SK-N-SH (cell line): Measurements from ENCODE around the gene SMLR1. TPM values are rescaled to one million over a fixed set of nuclear protein-coding genes. Genes with fewer than 3 reads are reported as not detected.

Source experiments
- CTCF ChIA-PET: fragments of 300-600, 350-600 bp; formaldehyde crosslinking; extraction: SDS; loops from one replicate; lab custom pipeline; 2021; lab: Yijun Ruan, JAX
- POLR2A ChIA-PET: fragments of 350-600 bp; sonication (Branson Sonifier 250); formaldehyde crosslinking; extraction: SDS; loops from one replicate; lab custom pipeline; 2020; ENCODE audit warnings: antibody characterized with exemption, inconsistent platforms; lab: Yijun Ruan, JAX
- DNase-seq: peaks from one replicate; pipeline ENCODE4 v3.0.0; 2012
- H2AFZ ChIP-seq: fragments of 200-600 bp; sonication (generic); 2 replicates; pipeline ENCODE4 v1.8.1; 2016; ENCODE audit warnings: antibody characterized with exemption, mild to moderate bottlenecking, low read depth
- H3F3A ChIP-seq: fragments of 200-600 bp; sonication (generic); replicated peaks from 2 replicates; pipeline ENCODE3; 2016; ENCODE audit warnings: antibody characterized with exemption, mild to moderate bottlenecking; ENCODE audit not compliant: insufficient read depth
- H3K27ac ChIP-seq, 2 experiments: fragments of 200-500 bp in 1 of 2; fragments of 200-600 bp in 1 of 2; sonication (Bioruptor generic) in 1 of 2; sonication (generic), shearing (Covaris generic) in 1 of 2; 2 replicates each; pipeline versions ENCODE4 v1.5.1 to v1.6.1; 2014 to 2016; ENCODE audit warnings: low read depth in 2 of 2, inconsistent platforms in 1 of 2, low read length in 1 of 2, mild to moderate bottlenecking in 1 of 2, mixed read lengths in 1 of 2
- H3K27me3 ChIP-seq: fragments of 200-600 bp; sonication (generic), shearing (Covaris generic); 2 replicates; pipeline ENCODE4 v1.6.1; 2016; ENCODE audit warnings: mixed run types; ENCODE audit not compliant: insufficient read depth
- H3K36me3 ChIP-seq, 2 experiments: fragments of 200-500 bp in 1 of 2; fragments of 200-600 bp in 1 of 2; sonication (Bioruptor generic) in 1 of 2; sonication (generic) in 1 of 2; replicated peaks in 1 of 2; 2 replicates each; pipeline versions ENCODE3 to v1.5.1; 2014 to 2016; ENCODE audit warnings: low read length in 1 of 2, mild to moderate bottlenecking in 1 of 2; ENCODE audit not compliant: insufficient read depth in 2 of 2, control insufficient read depth in 1 of 2
- H3K4me1 ChIP-seq, 2 experiments: fragments of 200-500 bp in 1 of 2; fragments of 200-600 bp in 1 of 2; sonication (Bioruptor generic) in 1 of 2; sonication (generic), shearing (Covaris generic) in 1 of 2; 2 replicates each; pipeline versions ENCODE4 v1.5.1 to v1.6.1; 2014 to 2016; ENCODE audit warnings: low read depth in 1 of 2, low read length in 1 of 2, mixed run types in 1 of 2; ENCODE audit not compliant: insufficient read depth in 2 of 2, control insufficient read depth in 1 of 2
- H3K4me2 ChIP-seq: fragments of 200-600 bp; sonication (generic), shearing (Covaris generic); 2 replicates; pipeline ENCODE4 v1.6.1; 2017; ENCODE audit warnings: mixed run types
- H3K4me3 ChIP-seq, 2 experiments: fragments of 200-500 bp in 1 of 2; fragments of 200-600 bp in 1 of 2; sonication (Bioruptor generic) in 1 of 2; sonication (generic), shearing (Covaris generic) in 1 of 2; 2 replicates each; pipeline versions ENCODE4 v1.5.1 to v1.8.1; 2014 to 2016; ENCODE audit warnings: low read depth in 2 of 2, inconsistent platforms in 1 of 2, low read length in 1 of 2, mild to moderate bottlenecking in 1 of 2, mixed read lengths in 1 of 2, moderate library complexity in 1 of 2
- H3K79me2 ChIP-seq: fragments of 200-600 bp; sonication (generic); 2 replicates; pipeline ENCODE4 v1.8.1; 2017; ENCODE audit warnings: mild to moderate bottlenecking; ENCODE audit not compliant: insufficient read depth
- H3K9ac ChIP-seq: fragments of 200-600 bp; sonication (generic); 2 replicates; pipeline ENCODE4 v1.6.1; 2017; ENCODE audit warnings: mixed run types
- H3K9me2 ChIP-seq: fragments of 200-600 bp; sonication (generic); 2 replicates; pipeline ENCODE4 v1.6.1; 2017; ENCODE audit warnings: mixed run types
- H3K9me3 ChIP-seq: fragments of 200-600 bp; sonication (generic); 2 replicates; pipeline ENCODE4 v1.6.1; 2017; ENCODE audit warnings: mixed run types, mild to moderate bottlenecking, moderate library complexity
- H4K20me1 ChIP-seq: fragments of 200-600 bp; sonication (generic); 2 replicates; pipeline ENCODE4 v1.6.1; 2017; ENCODE audit warnings: mild to moderate bottlenecking, mixed run types; ENCODE audit not compliant: insufficient read depth
- EP300 ChIP-seq, 2 experiments: IDR thresholded peaks; 2 replicates each; pipeline versions ENCODE4 v1.4.0 to v1.6.1; 2012; ENCODE audit warnings: borderline replicate concordance in 1 of 2, low read depth in 1 of 2, low read length in 1 of 2
- FOXJ3 ChIP-seq: sonication (generic); formaldehyde crosslinking; IDR thresholded peaks from 2 replicates; pipeline ENCODE4 v1.5.1; 2020; ENCODE audit warnings: mild to moderate bottlenecking, missing genetic modification reagents
- POLR2AphosphoS5 ChIP-seq: IDR thresholded peaks from 2 replicates; pipeline ENCODE4 v1.6.1; 2012; ENCODE audit warnings: low read depth, low read length
- REST ChIP-seq: IDR thresholded peaks from 2 replicates; pipeline ENCODE4 v1.6.1; 2012; ENCODE audit warnings: mild to moderate bottlenecking, low read depth, low read length, moderate library complexity
- RFX5 ChIP-seq: IDR thresholded peaks from 2 replicates; pipeline ENCODE4 v1.6.1; 2012; ENCODE audit warnings: mild to moderate bottlenecking, improper control_type of control experiment, low read length
- SMC3 ChIP-seq: IDR thresholded peaks from 2 replicates; pipeline ENCODE4 v1.6.1; 2012; ENCODE audit warnings: low read depth, low read length, improper control_type of control experiment
- TCF12 ChIP-seq: IDR thresholded peaks from 2 replicates; pipeline ENCODE4 v1.4.0; 2012
- USF2 ChIP-seq: fragments of 150-350 bp; IDR thresholded peaks from 2 replicates; pipeline ENCODE4 v1.6.1; 2017; ENCODE audit warnings: antibody characterized with exemption, low read length, low read depth, borderline replicate concordance
- YY1 ChIP-seq: IDR thresholded peaks from 2 replicates; pipeline ENCODE4 v1.4.0; 2012; ENCODE audit warnings: low read depth, mild to moderate bottlenecking
- ZBTB33 ChIP-seq: IDR thresholded peaks from 2 replicates; pipeline ENCODE4 v1.4.0; 2012; ENCODE audit warnings: low read depth, borderline replicate concordance
- WGBS: methylation state at CpG from one replicate; pipeline ENCODE4 v1.1.6; 2017; ENCODE audit warnings: low lambda C conversion rate; 5-methylcytosine and 5-hydroxymethylcytosine counted together
- polyA plus RNA-seq, 3 experiments: library from polyadenylated mRNA; depleted of rRNA; stranded (reverse); fragments of >200 nt; gene quantifications; 2 replicates each; pipeline ENCODE4 v1.2.3, GENCODE V29; 2012
- TF ChIP-seq, protein P1 (sequence below): fragments of 200-600 bp; sonication (generic); IDR thresholded peaks from 2 replicates; pipeline ENCODE4 v1.6.1; 2017; ENCODE audit warnings: antibody characterized with exemption, mild to moderate bottlenecking, moderate library complexity

The SMLR1 gene
- polyA plus RNA-seq, 1 of the 3 experiments (the other 2 are of a cell fraction) = 0.03 TPM

GRCh38 chr6:130788954-130789353 lies 38.3 kb upstream of the SMLR1 start:
- Histone ChIP-seq H3F3A (peaks cover 4% of the 10 kb centered on the region), H3K9ac (no peak overlapping the region), H3K27me3 (no peaks in the 10 kb centered on the region), H3K27ac (no peak overlapping the region), H3K79me2 (no peaks in the 10 kb centered on the region), H3K4me3 (no peak overlapping the region), H3K4me2 (no peak overlapping the region), H4K20me1 (no peaks in the 10 kb centered on the region), H2AFZ (no peak overlapping the region), H3K9me2 (no peaks in the 10 kb centered on the region), H3K4me1 (no peaks in the 10 kb centered on the region), H3K9me3 (no peaks in the 10 kb centered on the region), H3K36me3 (no peaks in the 10 kb centered on the region)
- DNase-seq = no peak
- WGBS = 63% methylated on average over 5 of the region's 5 CpGs
- ChIA-PET CTCF (no interaction called here), POLR2A (no interaction called here)
- TF ChIP-seq TCF12 (no peak), EP300 (IDR thresholded peaks at IDR 0.05; ENCODE audit: borderline replicate concordance in 1 of 2, low read depth in 1 of 2, low read length in 1 of 2) (no peak), RFX5 (no peak), FOXJ3 (CRISPR knock-in tag) (no peak), YY1 (no peak), SMC3 (no peak)
- TF ChIP-seq, protein P1, sequence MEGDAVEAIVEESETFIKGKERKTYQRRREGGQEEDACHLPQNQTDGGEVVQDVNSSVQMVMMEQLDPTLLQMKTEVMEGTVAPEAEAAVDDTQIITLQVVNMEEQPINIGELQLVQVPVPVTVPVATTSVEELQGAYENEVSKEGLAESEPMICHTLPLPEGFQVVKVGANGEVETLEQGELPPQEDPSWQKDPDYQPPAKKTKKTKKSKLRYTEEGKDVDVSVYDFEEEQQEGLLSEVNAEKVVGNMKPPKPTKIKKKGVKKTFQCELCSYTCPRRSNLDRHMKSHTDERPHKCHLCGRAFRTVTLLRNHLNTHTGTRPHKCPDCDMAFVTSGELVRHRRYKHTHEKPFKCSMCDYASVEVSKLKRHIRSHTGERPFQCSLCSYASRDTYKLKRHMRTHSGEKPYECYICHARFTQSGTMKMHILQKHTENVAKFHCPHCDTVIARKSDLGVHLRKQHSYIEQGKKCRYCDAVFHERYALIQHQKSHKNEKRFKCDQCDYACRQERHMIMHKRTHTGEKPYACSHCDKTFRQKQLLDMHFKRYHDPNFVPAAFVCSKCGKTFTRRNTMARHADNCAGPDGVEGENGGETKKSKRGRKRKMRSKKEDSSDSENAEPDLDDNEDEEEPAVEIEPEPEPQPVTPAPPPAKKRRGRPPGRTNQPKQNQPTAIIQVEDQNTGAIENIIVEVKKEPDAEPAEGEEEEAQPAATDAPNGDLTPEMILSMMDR = no peak

GRCh38 chr6:130794010-130794697 lies 33.1 kb upstream of the SMLR1 start:
- Histone ChIP-seq H2AFZ (no peak overlapping the region), H3K4me2 (no peak overlapping the region), H3K9me3 (peaks cover 2% of the 10 kb centered on the region; the same call in 1 of the 2 replicates), H3K9me2 (no peaks in the 10 kb centered on the region), H3K4me3 (no peak overlapping the region), H3K9ac (no peak overlapping the region), H3K27me3 (no peaks in the 10 kb centered on the region), H4K20me1 (no peaks in the 10 kb centered on the region), H3K36me3 (no peaks in the 10 kb centered on the region), H3K79me2 (no peaks in the 10 kb centered on the region), H3F3A (peaks cover 24% of the 10 kb centered on the region), H3K27ac (no peak overlapping the region), H3K4me1 (peaks cover 0 to 9% of the 10 kb centered on the region in 2 experiments; a peak in 1 of 4 replicates)
- TF ChIP-seq POLR2AphosphoS5 = no peak
- no peak for TF ChIP-seq USF2
- TF ChIP-seq ZBTB33 = no peak
- no peak for TF ChIP-seq REST
- POLR2A ChIA-PET = no interaction called here
- CTCF ChIA-PET = no interaction called here
- DNase-seq = no peak
- WGBS = 65% methylated on average over 1 of the region's 1 CpG
